DLD1 (cell line): Measurements from ENCODE around the gene KPNA1.

Experiments used
- in situ Hi-C: cut with HindIII; loops from 2 replicates; pipeline ENCODE4 v1.10.0; 2017; ENCODE audit warnings: low sequenced_read_pairs

KPNA1 gene

GRCh38 chr3:122514123-122515019, at the start of gene KPNA1:
Gene KPNA1 (minus strand): TSS chr3:122514939. CDS start chr3:122496565, 18,374 bp downstream.
- in situ Hi-C loops, result no loop called here

GRCh38 chr3:122564155-122564912, 49.6 kb upstream of the KPNA1 start, which contains the start of the genes DTX3L and PARP9:
Gene DTX3L (plus strand): TSS chr3:122564338. CDS start chr3:122564427, 89 bp downstream.
Gene PARP9 (minus strand): TSS chr3:122564300. CDS start chr3:122559620, 4,680 bp downstream.
- in situ Hi-C loops, result no loop called here

GRCh38 chr3:122563717-122564025, 48.9 kb upstream of the KPNA1 start:
- in situ Hi-C loops, result no loop called here

- in situ Hi-C loops, result no loop called here
Measured at GRCh38 chr3:122562923-122563716, 48.4 kb upstream of the KPNA1 start.

- in situ Hi-C loops, result no loop called here
Measured at GRCh38 chr3:122560680-122561079, 45.9 kb upstream of the KPNA1 start.

GRCh38 chr3:122559906-122560305, 45.2 kb upstream of the KPNA1 start:
- in situ Hi-C loops, result no loop called here

GRCh38 chr3:122558605-122559004, 43.9 kb upstream of the KPNA1 start:
- in situ Hi-C loops, result no loop called here

- in situ Hi-C loops, result no loop called here
Measured at GRCh38 chr3:122557356-122557755, 42.6 kb upstream of the KPNA1 start.

- in situ Hi-C loops, result no loop called here
Measured at GRCh38 chr3:122555275-122556071, 40.7 kb upstream of the KPNA1 start.

- in situ Hi-C loops, result no loop called here
Measured at GRCh38 chr3:122553171-122553570, 38.4 kb upstream of the KPNA1 start.

GRCh38 chr3:122548619-122549018, 33.9 kb upstream of the KPNA1 start:
- in situ Hi-C loops, result no loop called here

- in situ Hi-C loops, result no loop called here
Measured at GRCh38 chr3:122548076-122548475, 33.3 kb upstream of the KPNA1 start.

- in situ Hi-C loops, result no loop called here
Measured at GRCh38 chr3:122546151-122546550, 31.4 kb upstream of the KPNA1 start.

GRCh38 chr3:122538956-122539490, 24.3 kb upstream of the KPNA1 start:
- in situ Hi-C loops, result no loop called here

GRCh38 chr3:122536632-122537001, 21.9 kb upstream of the KPNA1 start:
- in situ Hi-C loops, result no loop called here

GRCh38 chr3:122535964-122536631, 21.4 kb upstream of the KPNA1 start:
- in situ Hi-C loops, result no loop called here

- in situ Hi-C loops, result no loop called here
Measured at GRCh38 chr3:122533931-122534334, 19.2 kb upstream of the KPNA1 start.

- in situ Hi-C loops, result no loop called here
Measured at GRCh38 chr3:122533480-122533879, 18.7 kb upstream of the KPNA1 start.

GRCh38 chr3:122530164-122530563, 15.4 kb upstream of the KPNA1 start:
- in situ Hi-C loops, result no loop called here

- in situ Hi-C loops, result no loop called here
Measured at GRCh38 chr3:122523317-122523716, 8.6 kb upstream of the KPNA1 start.
